ENCODE data around the gene DTX3.

DTX3 gene

GRCh38 chr12:57619434-57620244 is 15.0 kb downstream of the DTX3 start:
- no peak for DNase-seq (ENCODE audit: low read depth in 2 of 3, low spot score in 2 of 3)

GRCh38 chr12:57620245-57620935 is 15.8 kb downstream of the DTX3 start:
- DNase-seq (ENCODE audit: low read depth in 2 of 3, low spot score in 2 of 3): no peak

- no peak for DNase-seq (ENCODE audit: low read depth in 2 of 3, low spot score in 2 of 3)
Observed at GRCh38 chr12:57620936-57621496, 16.4 kb downstream of the DTX3 start.

- no peak for DNase-seq (ENCODE audit: low read depth in 2 of 3, low spot score in 2 of 3)
Observed at GRCh38 chr12:57621497-57622292, 17.1 kb downstream of the DTX3 start.

GRCh38 chr12:57622293-57623245 is 17.9 kb downstream of the DTX3 start:
- DNase-seq (ENCODE audit: low read depth in 2 of 3, low spot score in 2 of 3): no peak

GRCh38 chr12:57623385-57623784 is 18.8 kb downstream of the DTX3 start:
- DNase-seq (ENCODE audit: low read depth in 2 of 3, low spot score in 2 of 3): no peak

GRCh38 chr12:57623811-57624390 is 19.3 kb downstream of the DTX3 start:
- no peak for DNase-seq (ENCODE audit: low read depth in 2 of 3, low spot score in 2 of 3)

GRCh38 chr12:57624441-57625220 is 20.0 kb downstream of the DTX3 start:
- DNase-seq (ENCODE audit: low read depth in 2 of 3, low spot score in 2 of 3): no peak

GRCh38 chr12:57625261-57626032 is 20.8 kb downstream of the DTX3 start:
- no peak for DNase-seq (ENCODE audit: low read depth in 2 of 3, low spot score in 2 of 3)

- DNase-seq (ENCODE audit: low read depth in 2 of 3, low spot score in 2 of 3): no peak
Observed at GRCh38 chr12:57626111-57626920, 21.7 kb downstream of the DTX3 start.

GRCh38 chr12:57626921-57627445 is 22.4 kb downstream of the DTX3 start:
- no peak for DNase-seq (ENCODE audit: low read depth in 2 of 3, low spot score in 2 of 3)

- no peak for DNase-seq (ENCODE audit: low read depth in 2 of 3, low spot score in 2 of 3)
Observed at GRCh38 chr12:57627501-57628279, 23.1 kb downstream of the DTX3 start.

- no peak for DNase-seq (ENCODE audit: low read depth in 2 of 3, low spot score in 2 of 3)
Observed at GRCh38 chr12:57628280-57629191, 23.9 kb downstream of the DTX3 start.

- DNase-seq (ENCODE audit: low read depth in 2 of 3, low spot score in 2 of 3): no peak
Observed at GRCh38 chr12:57629897-57630471, 25.4 kb downstream of the DTX3 start.

GRCh38 chr12:57630891-57631433 is 26.3 kb downstream of the DTX3 start:
- DNase-seq (ENCODE audit: low read depth in 2 of 3, low spot score in 2 of 3): no peak
